ENCODE data around the gene DHRSX.
"Not testable (repeated sequence)": the region's sequence is repeated elsewhere in the genome, so short reads cannot be mapped to it uniquely, and the experiment has no call there.

Gene DHRSX

DNA sequence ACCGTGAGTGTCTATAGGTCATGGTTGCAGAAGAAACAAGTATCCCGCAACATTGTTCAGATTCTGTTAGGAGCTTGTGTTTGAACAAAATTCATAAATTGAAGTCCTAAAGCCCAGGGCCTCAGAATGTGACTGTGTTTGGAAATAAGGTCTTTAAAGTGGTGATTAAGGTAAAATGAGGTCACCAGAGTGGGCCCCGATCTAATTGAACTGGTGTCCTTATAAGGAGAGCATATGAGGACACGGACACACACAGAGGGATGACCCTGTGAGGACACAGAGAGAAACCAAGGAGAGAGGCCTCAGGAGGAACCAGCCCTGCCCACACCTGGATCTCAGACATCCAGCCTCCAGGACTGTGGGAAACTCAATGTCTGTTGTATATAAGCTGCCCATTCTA lies 76.9 kb downstream of the DHRSX start:
- no peak for FAIRE-seq

- no peak for FAIRE-seq
Observed at GRCh38 chrX:2423282-2423681, 77.5 kb downstream of the DHRSX start.

- not testable (repeated sequence) for FAIRE-seq
Observed at GRCh38 chrX:2419418-2419817, 81.4 kb downstream of the DHRSX start.

GRCh38 chrX:2418000-2418399 lies 82.8 kb downstream of the DHRSX start:
- FAIRE-seq: no peak

- no peak for FAIRE-seq
Observed at GRCh38 chrX:2416851-2417604, 83.7 kb downstream of the DHRSX start.

- FAIRE-seq: no peak
Observed at GRCh38 chrX:2414384-2414783, 86.4 kb downstream of the DHRSX start.

GRCh38 chrX:2413969-2414368 lies 86.8 kb downstream of the DHRSX start:
- FAIRE-seq: no peak

GRCh38 chrX:2412131-2412530 lies 88.6 kb downstream of the DHRSX start:
- FAIRE-seq: no peak

DNA sequence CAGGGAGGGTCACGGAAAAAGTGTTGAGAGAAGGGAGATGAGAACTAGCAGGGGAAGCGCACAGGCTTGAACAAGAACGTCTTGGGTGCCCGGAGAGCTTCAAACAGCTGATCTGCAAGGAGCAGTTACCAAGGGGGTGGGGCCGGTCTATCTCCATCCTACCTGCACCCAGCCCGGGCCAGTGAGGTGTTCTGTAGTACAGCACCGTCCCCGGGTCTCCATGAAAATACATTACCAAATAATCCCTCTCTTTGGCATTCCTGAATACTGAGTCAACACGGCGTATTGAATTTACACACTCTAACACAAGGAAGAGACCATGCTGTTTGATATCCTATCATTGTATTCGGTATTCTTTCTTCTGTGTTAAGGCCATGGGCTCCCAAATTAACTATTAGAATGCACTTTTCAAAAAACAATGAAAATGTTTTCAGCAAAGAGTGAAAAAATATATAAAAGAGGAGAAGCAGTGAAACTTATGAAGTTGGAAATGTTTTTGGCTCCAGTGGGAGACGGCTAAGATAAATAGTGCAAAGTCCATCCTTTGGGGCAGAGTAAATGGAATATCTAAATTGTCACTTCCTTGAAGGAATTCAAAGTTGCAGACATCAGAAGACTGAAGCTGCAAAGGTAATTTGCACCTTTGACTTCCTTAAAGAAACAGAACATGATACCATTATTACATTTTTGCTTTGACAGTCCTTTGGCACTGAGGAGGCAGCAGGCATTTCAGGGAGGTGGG lies 90.3 kb downstream of the DHRSX start:
- no peak for FAIRE-seq

GRCh38 chrX:2409796-2410195 lies 91.0 kb downstream of the DHRSX start:
- FAIRE-seq: no peak

GRCh38 chrX:2408856-2409255 lies 91.9 kb downstream of the DHRSX start:
- no peak for FAIRE-seq

DNA sequence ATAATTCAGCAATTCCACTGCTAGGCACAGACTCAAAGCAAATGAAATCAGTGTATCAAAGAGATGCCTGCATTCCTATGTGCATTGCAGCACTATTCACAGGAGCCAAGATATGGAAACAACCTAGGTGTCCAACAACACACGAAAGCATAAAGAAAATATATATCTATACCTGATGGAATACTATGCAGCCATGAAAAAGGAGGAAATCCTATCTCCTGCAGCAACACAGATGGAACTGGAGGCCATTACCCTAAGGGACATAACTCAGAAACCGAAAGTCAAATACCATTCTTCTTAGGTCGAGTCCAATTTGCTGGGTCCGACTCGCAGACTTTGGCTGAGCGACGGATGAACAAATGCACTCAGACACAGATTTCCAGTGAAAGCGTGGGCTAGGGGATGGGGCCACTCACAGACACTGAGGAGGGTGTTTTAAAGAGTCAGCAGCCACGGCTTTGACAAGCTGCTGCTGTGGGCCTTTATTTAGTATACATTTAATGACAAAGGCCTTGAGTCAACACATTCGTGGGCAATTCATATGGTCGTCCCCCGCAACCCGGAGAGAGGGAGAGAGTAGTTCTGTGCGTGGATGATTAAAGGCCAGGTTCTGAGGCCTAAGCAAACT lies 93.8 kb downstream of the DHRSX start:
- no peak for FAIRE-seq

DNA sequence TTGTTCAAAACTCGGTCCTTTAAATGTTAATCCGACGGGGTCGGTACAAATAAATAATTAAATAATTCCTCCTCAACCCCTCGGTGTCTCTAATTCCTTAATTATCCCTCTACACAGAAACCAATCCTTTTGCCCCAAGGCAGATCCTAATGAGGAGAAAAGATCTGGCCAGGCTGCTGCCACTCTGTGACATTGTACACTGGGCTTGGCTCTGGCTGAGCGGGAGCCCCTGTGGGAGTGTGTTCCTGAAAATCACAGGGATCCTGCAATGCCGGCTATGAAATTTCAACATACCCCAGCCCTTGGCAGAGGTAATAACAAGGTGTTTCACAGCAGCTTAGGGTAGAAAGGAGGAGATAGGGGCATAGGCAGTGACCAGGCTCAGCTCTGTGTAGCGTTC lies 96.0 kb downstream of the DHRSX start:
- FAIRE-seq: no peak

DNA sequence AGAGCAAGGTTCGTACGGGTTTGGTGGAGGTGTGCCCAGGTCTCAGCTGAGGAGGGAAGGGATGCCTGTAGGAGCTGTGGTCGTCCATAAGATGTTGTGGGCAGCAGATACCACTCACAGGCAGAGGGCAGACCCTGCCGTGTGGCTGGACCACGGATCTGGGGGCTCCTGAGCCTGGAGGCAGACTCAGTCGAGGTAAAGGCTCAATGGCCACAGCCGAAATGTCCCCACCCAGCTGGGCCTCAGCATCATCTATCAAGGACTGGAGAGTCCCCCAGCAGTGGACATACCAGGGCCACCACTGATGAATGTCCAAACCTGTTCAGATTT lies 98.5 kb downstream of the DHRSX start:
- no peak for FAIRE-seq

- FAIRE-seq: no peak
Observed at GRCh38 chrX:2401590-2402360, 99.0 kb downstream of the DHRSX start.

DNA sequence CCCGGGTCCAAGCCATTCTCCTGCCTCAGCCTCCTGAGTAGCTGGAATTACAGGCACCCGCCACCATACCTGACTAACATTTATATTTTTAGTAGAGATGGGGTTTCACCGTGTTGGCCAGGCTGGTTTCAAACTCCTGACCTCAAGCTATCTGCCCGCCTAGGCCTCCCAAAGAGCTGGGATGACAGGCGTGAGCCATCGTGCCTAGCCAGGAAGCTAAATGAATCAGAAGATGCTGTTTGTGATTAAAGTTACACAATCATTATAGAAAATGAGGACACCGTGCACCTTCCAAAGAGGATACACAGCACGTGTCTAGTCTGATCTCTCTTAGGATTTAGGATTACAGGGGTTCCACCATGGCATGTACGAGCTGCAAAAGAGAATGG lies 99.6 kb downstream of the DHRSX start:
- no peak for FAIRE-seq

DNA sequence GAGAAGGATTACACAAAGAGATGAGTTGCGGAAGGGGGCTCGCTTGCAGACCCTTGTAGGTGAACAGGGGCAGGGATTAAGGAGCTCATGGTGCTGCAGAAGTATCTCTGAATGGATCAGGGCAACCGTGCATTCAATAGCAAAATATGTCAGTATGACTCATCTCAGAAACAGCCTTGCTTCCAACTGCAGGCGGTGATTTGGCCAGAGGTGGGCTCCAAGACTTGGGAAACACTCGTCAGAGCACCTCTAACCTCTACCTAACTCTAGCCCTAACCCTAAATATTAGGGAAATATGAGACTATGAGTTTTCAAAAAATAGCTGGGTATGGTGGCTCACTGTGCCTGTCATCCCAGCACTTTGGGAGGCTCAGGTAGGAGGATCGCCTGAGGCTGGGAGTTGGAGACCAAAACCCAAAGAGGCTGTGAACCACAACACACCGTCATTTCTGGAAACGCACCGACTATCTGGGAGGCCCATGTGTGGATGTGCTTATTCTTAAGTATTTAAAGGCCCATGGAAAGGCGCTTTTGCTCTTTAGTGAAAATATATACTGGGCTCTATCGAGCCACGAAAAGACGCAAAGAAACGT lies 102.6 kb downstream of the DHRSX start:
- FAIRE-seq: no peak

DNA sequence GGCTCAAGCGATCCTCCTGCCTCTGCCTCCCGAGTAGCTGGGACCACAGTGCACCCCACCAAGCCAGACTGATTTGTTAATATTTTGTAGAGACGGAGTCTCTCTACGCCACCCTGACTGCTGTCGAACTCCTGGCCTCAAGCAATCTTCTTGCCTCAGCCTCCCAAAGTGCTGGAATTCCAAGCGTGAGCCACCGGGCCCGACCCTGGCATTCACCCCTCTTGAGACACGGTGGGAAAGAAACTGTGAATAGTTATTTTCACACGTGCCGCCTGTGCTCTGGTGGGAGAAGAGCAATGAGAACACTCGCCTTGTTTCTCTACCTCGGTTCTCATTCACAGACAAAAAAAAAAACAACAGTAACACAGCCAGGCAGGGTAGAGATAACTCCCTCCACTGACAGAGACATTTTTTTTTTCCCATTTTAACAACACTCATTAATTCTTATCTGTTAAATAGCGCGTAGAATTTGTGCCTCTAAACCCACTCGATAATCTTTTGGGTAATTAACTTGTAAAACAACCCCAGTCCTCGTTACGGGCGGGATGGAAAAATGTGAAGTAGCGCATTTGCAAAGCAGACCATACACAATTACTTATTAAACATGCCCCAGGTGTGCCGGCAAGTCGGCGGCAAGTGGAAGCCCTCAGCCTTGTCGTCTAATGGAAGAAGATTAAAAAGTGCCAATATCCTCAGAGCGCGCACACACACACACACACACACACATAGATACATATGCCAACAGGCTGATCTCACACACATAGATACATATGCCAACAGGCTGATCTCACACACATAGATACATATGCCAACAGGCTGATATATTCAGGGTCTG lies 103.3 kb downstream of the DHRSX start:
- no peak for FAIRE-seq

GRCh38 chrX:2395261-2395992 lies 105.3 kb downstream of the DHRSX start:
- FAIRE-seq: no peak

DNA sequence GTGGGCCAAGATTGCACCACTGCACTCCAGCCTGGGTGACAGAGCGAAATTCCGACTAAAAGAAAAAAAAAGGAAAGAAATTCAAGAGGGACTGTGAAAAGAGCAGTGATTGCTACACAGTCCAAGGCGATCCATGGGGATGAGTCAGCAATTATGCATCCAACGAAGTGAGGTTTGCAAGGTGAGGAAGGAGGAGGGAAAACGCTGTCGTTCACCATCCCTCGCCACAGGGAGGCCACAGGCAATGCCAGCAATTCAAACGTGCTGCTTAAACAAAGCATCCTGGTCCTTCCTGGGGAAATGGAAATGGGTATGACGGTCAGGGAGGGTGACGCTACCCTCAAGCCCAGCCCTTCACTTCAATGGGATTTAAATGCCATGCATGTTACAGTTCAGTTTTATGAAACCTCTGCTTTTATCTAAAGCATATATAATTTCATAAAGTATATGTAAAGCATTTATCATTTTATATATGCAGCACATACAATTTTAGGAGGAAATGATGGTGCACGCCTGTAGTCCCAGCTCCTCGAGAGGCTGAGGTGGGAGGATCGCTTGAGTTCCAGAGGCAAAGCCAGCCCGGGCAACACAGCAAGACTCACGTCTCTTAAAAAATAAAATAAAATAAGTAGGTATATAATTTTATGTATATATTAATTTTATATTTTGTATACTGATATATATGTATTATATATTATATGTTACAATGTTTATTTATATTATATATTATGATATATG lies 108.7 kb downstream of the DHRSX start:
- FAIRE-seq: no peak

DNA sequence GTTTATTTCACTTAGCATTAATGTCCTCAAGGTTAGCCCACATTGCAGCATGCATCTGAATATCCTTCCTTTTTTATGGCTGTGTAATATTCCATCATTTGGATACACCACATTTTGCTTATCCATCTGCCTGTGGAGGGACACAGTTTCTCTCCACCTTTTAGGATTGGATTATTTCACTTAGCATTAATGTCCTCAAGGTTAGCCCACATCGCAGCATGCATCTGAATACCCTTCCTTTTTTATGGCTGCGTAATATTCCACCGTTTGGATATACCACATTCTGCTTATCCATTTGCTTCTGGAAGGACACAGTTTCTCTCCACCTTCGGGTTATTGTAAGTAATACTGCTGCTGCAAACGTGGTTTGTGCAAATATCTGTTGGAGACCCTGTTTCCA lies 110.0 kb downstream of the DHRSX start:
- no peak for FAIRE-seq

Measured in endometrium (tissue), 2 donors.